ENCODE data around the gene NSMCE3.

- TF ChIP-seq EZH2 (IDR thresholded peaks at IDR 0.05; ENCODE audit: borderline replicate concordance, low read length) (no peak), CTCF (conservative IDR thresholded peaks at IDR 0.05 in 1 of 2, IDR thresholded peaks at IDR 0.05 in 1 of 2; ENCODE audit: extremely low read depth in 1 of 2, insufficient read depth in 1 of 2, low read depth in 1 of 2, low read length in 2 of 2) (no peak)
Measured at GRCh38 chr15:29280514-29280913, 10.9 kb upstream of the NSMCE3 start.

All from mammary epithelial cell (primary cell).